ENCODE data around the gene ZNF787.
A peak's percentile ranks its signal among the peaks of the same experiment; 100 is the strongest.
"Not testable (repeated sequence)": the region's sequence is repeated elsewhere in the genome, so short reads cannot be mapped to it uniquely, and the experiment has no call there.

ZNF787 gene

GRCh38 chr19:56103027-56103614, 18.0 kb downstream of the ZNF787 start:
- no peak for DNase-seq

DNA sequence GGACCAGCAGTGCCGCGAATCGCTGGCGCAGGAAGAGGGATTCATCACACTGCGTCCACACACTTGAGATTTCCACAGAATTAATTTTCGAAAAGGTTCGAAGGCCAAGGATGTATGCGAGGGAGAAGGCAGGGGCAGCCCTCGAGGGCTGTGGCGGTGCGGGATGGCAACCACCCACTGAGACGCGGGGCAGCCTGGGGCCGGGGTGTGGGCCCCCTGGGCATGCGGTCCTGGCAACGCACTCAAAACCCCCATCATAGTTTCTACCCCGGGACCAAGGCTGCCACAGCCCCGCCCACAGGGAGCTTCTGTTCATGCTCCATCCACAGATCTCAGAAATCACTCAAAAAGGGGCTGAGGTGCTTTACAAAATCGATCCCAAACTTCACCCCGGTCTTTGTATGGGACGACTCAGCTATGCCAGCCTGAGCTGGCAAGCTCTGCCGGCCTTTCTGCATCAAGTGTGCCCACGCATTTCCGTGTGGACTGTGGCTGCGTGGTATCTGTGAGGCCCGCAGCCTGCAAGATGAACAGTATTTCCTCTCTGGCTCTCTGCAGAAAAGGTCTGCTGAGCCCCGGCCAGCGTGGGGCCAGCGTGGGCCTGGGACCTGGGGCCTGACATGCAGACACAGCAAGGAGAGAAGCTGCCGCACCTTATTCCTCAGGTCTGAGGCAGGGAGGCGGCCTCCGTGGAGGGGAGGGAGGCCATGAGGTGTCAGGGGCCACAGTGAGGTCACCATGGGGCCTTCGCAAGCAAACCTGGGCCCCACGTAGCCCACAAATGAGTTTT, 19.2 kb downstream of the ZNF787 start:
- no peak for DNase-seq

DNA sequence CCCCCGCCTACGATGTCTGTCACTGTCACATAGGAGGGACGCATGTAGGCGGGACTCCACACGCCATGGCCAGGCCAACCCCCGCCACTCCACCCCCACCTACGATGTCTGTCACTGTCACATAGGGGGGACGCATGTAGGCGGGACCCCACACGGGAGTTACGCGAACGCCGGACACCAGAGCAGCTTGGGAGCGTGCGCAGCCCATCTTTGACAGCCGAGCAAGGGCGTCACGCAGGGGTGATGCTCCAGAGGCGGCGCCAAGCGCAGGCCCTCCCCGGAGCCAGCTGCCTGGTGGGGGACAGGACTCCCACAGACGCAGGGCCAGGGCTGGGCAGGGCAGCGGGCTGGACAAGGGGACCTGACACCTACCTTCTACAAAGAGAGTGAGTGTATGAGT, 20.0 kb downstream of the ZNF787 start:
- DNase-seq = no peak

GRCh38 chr19:56099638-56100539, 21.2 kb downstream of the ZNF787 start:
- no peak for DNase-seq

- no peak for DNase-seq
Observed at GRCh38 chr19:56098731-56099568, 22.1 kb downstream of the ZNF787 start.

DNA sequence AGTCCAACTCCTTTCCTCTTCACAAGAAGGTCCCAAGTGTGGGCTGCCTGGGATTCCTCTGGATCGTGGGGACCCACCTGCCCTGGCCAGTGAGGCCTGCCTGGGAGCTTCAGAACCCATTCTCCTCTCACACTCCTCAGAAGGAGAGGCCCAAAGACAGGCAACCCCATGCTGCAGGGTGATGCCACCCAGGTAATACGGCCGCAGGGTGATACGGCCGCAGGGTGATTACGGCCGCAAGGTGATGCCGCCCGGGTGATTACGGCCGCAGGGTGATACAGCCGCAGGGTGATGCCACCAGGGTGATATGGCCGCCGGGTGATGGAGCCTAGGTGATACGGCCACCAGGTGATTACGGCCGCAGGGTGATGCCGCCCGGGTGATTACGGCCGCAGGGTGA, 22.9 kb downstream of the ZNF787 start:
- DNase-seq = not testable (repeated sequence)

DNA sequence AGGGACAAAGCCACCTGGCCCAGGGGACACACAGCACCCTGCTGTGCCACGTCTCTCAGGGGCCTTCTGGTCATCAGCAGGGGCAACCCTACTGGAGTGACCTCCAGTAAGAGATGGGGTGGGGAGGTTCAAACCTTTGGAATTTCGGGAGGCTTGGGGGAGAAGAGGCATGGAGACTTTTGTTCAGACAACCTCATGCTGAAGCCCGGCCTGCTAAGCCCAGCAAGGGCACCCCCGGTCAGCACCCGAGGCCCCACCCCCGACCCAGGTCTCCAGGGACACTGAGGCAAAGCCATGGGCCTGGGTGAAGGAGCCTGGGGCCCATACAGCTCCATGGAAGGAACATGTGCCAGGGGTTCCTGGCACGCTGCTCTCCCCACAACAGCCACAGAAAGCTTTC, 23.3 kb downstream of the ZNF787 start:
- DNase-seq = no peak

- no peak for DNase-seq
Observed at GRCh38 chr19:56097306-56097705, 23.8 kb downstream of the ZNF787 start.

- no peak for DNase-seq
Observed at GRCh38 chr19:56096665-56097064, 24.4 kb downstream of the ZNF787 start.

DNA sequence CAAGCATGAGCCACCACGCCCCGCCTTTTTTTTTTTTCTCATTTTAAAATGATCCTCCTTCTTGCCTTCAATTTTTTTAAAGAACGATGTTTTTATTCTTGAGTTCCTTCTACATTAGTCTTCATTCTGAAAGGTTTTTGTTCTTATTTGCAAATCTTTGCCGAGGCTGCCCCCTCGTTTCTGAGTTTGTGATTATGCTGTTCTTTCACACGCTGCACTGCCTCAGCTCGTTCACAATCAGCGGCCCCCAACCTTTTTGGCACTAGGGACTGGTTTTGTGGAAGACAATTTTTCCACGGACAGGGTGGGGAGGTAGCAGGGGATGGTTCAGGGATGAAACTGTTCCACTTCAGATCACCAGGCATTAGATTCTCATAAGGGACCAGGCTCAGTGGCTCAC, 26.6 kb downstream of the ZNF787 start:
- DNase-seq = no peak

DNA sequence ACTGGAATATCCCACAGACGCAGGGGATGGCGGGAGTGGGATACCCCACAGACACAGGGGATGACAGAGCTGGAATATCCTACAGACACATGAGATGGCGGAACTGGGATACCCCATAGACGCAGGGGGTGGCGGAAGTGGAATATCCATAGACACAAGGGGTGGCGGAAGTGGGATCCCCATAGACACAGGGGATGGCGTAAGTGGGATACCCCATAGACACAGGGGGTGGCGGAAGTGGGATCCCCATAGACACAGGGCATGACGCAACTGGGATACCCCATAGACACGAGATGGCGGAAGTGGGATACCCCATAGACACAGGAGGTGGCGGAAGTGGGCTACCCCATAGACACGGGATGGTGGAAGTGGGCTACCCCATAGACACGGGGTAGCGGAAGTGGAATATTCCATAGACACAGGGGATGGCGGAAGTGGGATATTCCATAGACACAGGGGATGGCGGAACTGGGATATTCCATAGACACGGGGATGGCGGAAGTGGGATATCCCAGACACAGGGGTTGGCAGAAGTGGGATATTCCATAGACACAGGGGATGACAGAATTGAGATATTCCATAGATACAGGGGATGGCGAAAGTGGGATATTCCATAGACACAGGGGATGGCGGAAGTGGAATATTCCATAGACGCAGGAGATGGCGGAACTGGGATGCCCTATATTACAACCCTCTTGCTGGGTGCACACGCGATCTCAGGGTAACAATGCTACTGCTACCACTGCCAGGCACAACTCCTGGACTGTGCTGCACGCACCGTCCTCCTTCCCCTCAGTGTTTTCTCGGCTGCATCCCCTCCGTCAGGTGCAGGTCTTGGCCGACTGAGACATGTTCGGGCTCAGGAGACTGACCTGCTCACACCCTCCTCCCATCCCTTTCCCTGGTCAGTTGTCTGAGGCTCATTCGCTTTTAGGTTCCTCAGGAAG, 28.1 kb downstream of the ZNF787 start:
- no peak for DNase-seq

DNA sequence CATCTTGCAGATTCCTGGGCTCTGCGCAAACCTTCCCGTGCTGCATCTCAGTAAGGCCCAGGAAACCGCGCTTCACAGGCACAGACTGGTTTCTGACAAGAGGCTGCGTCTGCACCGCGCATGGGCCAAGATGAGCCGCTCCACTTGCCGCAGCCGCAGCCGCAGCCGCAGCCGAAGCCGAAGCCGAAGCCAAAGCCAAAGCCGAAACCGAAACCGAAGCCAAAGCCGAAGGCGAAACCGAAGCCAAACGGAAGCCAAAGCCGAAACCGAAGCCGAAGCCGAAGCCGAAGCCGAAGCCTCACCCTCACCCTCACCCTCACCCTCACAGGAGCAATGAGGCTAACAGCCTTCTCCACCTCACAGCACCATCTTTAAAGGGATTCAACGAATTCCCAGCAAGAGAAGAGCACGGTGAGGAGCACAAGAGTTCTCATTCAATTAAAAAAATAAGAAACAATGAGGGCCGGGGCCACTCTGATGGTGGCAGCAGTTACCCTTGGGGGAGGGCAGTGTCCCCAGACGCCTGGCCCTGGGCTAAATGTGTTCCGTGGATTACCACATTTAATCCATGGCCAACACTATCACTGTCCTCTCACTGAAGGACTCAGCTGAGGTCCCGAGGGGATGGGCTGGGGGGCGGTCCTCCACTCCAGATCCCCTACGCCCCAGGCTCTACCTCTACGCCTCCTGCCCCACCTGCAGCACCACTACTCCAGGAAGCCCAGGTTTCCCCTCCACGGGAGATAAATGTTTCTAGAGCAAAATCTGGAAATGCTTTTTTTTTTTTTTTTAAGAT, 29.1 kb downstream of the ZNF787 start:
- peak; percentile 75 for DNase-seq

GRCh38 chr19:56091066-56091490, 30.0 kb downstream of the ZNF787 start:
- no peak for DNase-seq

- no peak for DNase-seq
Observed at GRCh38 chr19:56089344-56089743, 31.8 kb downstream of the ZNF787 start.

DNA sequence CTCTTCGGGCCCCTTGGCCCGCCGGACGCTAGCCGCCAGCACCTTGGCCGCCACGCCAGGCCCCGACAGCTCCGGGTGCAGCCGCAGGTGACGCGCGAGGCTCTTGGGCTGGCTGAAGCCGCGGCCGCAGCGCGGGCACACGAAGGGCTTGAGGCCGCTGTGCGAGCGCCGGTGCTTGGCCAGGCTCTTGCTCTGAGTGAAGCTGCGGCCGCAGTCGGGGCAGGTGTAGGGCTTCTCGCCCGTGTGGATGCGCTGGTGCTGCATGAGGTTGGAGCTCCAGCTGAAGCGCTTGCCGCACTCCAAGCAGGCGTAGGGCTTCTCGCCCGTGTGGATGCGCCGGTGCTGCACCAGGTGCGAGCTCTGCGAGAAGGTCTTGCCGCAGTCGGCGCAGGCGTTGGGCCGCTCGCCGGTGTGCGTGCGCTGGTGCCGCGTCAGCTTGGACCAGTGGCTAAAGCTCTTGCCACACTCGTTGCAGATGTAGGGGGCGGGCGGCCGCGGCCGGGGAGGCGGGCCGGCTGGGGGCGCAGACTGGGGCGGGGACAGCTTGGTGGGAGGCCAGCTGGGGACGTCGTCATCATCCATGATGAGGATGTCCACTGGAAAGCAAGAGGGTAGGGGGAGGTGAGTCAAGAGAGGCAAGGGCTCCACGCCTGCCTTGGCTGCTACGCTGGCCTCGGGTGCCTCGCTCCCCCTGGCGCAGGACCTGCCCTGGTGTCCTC, 32.4 kb downstream of the ZNF787 start:
- no peak for DNase-seq

DNA sequence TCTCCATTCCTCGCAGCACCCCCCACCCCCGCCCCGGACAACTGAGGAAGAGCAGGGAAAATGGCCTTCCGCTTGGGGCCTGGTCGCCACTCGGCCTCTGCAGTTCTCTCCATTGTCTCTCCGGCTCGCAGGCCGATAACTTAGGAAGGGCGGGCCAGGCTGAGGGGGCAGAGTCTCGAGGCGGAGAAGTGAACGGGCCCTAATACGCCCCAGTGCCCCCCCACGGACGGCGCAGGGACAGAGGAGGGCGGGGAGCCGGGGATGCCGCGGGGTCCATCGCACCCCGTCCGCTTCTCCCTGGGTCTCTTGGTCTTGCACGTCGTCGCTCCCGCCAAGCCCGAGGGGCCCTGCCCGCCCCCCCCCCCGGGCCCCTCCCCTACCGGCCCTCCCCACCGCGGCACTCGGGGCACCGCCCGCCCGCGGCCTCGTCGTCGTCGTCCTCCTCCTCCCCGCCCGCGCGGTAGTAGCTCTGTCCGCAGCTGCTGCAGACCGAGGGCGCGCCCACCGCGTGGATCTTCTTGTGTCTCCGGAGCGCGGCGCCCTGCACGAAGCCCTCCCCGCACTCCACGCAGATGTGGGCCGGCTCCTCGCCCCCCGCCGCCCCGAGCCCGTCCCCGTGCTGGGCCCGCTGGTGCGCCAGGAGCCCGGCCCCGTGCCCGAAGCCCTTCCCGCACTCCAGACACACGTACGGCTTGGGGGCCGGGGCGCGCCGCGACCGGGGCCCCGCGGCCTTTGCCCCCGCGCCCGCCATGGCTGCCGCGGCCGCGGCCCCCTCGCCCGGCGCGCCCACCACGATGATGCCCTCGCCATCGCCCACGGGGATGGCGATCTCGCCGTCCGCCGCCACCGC, 33.2 kb downstream of the ZNF787 start:
- DNase-seq = no peak

- no peak for DNase-seq
Observed at GRCh38 chr19:56086671-56087430, 34.2 kb downstream of the ZNF787 start.
